Femur (tissue), 1 donor: Measurements from ENCODE around the gene KLF9.

Experiments used
- DNase-seq: peaks from one replicate; pipeline ENCODE4 v3.0.0-alpha.2; 2017

The KLF9 gene

GRCh38 chr9:70352356-70352755, 62.1 kb downstream of the KLF9 start:
- DNase-seq: no peak

DNA sequence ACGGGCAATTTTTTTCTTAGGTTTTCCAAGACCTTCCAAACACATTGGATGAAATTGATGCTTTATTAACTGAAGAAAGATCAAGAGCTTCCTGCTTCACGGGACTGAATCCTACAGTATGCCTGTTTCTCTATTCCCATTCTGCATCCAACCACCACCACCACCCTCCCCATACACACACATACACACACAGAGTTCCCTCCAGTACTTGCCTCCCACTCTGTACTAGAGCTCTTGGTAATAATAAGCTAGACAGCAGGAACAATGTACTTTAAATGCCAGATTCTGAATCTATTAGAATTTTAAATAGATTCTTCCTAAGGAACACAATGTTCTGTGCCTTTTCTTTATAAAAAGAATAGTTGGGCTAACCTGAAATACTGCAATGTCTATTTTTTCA, 67.4 kb downstream of the KLF9 start:
- DNase-seq: no peak

- DNase-seq: no peak
Observed at GRCh38 chr9:70340572-70340971, 73.9 kb downstream of the KLF9 start.
